HepG2 (cell line): Measurements from ENCODE around the gene GTPBP6. TPM values are rescaled to one million over a fixed set of nuclear protein-coding genes. Genes with fewer than 3 reads are reported as not detected.

Source experiments
- ATAC-seq: fragments of 200-7000 bp; cut with Tn5 transposase; 3 replicates; pipeline ENCODE4 v1.9.1; 2020; ENCODE audit warnings: mild to moderate bottlenecking, moderate library complexity
- BruUV-seq: library from RNA; stranded (reverse); fragments of 400-500 nt; replicated peaks from 2 replicates; lab custom pipeline; 2021; lab: Mats Ljungman, UMichigan
- CTCF ChIA-PET: fragments of 300-600 bp; formaldehyde crosslinking; extraction: SDS; loops from one replicate; lab custom pipeline; 2021; ENCODE audit warnings: low total read pairs, inconsistent platforms, low intra/inter-chr PET ratio; lab: Yijun Ruan, JAX
- POLR2A ChIA-PET: fragments of 350-600 bp; sonication (Branson Sonifier 250); formaldehyde crosslinking; loops from one replicate; lab custom pipeline; 2020; ENCODE audit warnings: antibody characterized with exemption, inconsistent platforms; lab: Yijun Ruan, JAX
- DNase-seq: peaks from one replicate; pipeline ENCODE4 v3.0.0-alpha.2; 2015; ENCODE audit warnings: low spot score
- FAIRE-seq: peaks from 3 replicates; lab custom pipeline; 2011; peaks lifted over from hg19 to GRCh38; lab: Jason Lieb, UNC
- H2AFZ ChIP-seq: one replicate; pipeline ENCODE4 v1.6.1; 2011; ENCODE audit warnings: low read length, inconsistent platforms
- H3K27ac ChIP-seq: fragments of 300-600 bp; 3 replicates; pipeline ENCODE4 v1.8.0; 2011; ENCODE audit warnings: mixed run types, mild to moderate bottlenecking, mixed read lengths, low read length, inconsistent platforms; ENCODE audit not compliant: insufficient read depth; ENCODE audit errors: extremely low read length
- H3K27me3 ChIP-seq, 2 experiments: fragments of 200-600 bp in 1 of 2; 2 replicates in 1 of 2; 3 replicates in 1 of 2; pipeline versions ENCODE4 v1.6.0 to v1.8.0; 2011; ENCODE audit warnings: low read length in 2 of 2, mild to moderate bottlenecking in 2 of 2, moderate library complexity in 2 of 2, inconsistent platforms in 1 of 2; ENCODE audit not compliant: insufficient read depth in 2 of 2, control insufficient read depth in 1 of 2
- H3K36me3 ChIP-seq, 2 experiments: fragments of 200-600 bp in 1 of 2; replicated peaks in 1 of 2; 2 replicates in 1 of 2; 3 replicates in 1 of 2; pipeline versions ENCODE4 v1.5.1 to v1.8.0; 2011; ENCODE audit warnings: low read length in 2 of 2, inconsistent platforms in 1 of 2; ENCODE audit not compliant: insufficient read depth in 2 of 2, control insufficient read depth in 1 of 2
- H3K4me1 ChIP-seq: 2 replicates; pipeline ENCODE4 v1.5.1; 2012; ENCODE audit warnings: low read length, inconsistent platforms; ENCODE audit not compliant: insufficient read depth
- H3K4me2 ChIP-seq: 2 replicates; pipeline ENCODE4 v1.6.0; 2011; ENCODE audit warnings: low read depth, low read length, inconsistent platforms
- H3K4me3 ChIP-seq, 3 experiments: fragments of 200-600 bp in 1 of 3; sonication (generic), shearing (Covaris generic) in 1 of 3; replicated peaks in 1 of 3; 2 replicates each; pipeline ENCODE4 v1.5.1; 2011 to 2016; ENCODE audit warnings: low read length in 3 of 3, inconsistent platforms in 2 of 3, low read depth in 2 of 3, mild to moderate bottlenecking in 2 of 3, control low read depth in 1 of 3, mixed read lengths in 1 of 3; ENCODE audit not compliant: insufficient read depth in 1 of 3
- H3K79me2 ChIP-seq: one replicate; pipeline ENCODE4 v1.6.1; 2011; ENCODE audit warnings: low read length, inconsistent platforms; ENCODE audit not compliant: insufficient read depth
- H3K9ac ChIP-seq: 2 replicates; pipeline ENCODE4 v1.6.0; 2011; ENCODE audit warnings: mild to moderate bottlenecking, low read depth, low read length, inconsistent platforms; ENCODE audit not compliant: insufficient read depth
- H3K9me3 ChIP-seq: 2 replicates; pipeline ENCODE4 v1.5.1; 2012; ENCODE audit warnings: mild to moderate bottlenecking, low read length
- H4K20me1 ChIP-seq: 2 replicates; pipeline ENCODE4 v1.6.0; 2011; ENCODE audit warnings: inconsistent platforms, mild to moderate bottlenecking, low read length, moderate library complexity; ENCODE audit not compliant: insufficient read depth
- AGO2 ChIP-seq: fragments of 200-400 bp; formaldehyde crosslinking; optimal IDR thresholded peaks from 2 replicates; pipeline ENCODE3; 2017; ENCODE audit warnings: mild to moderate bottlenecking, low read depth, low read length, moderate library complexity
- GABPB1 ChIP-seq: IDR thresholded peaks from 2 replicates; pipeline ENCODE4 v1.6.1; 2016; ENCODE audit warnings: mild to moderate bottlenecking, missing genetic modification reagents, moderate library complexity, missing compliant biosample characterization
- GLI4 ChIP-seq: sonication (generic); formaldehyde crosslinking; IDR thresholded peaks from 2 replicates; pipeline ENCODE4 v1.5.1; 2020; ENCODE audit warnings: missing genetic modification reagents, mild to moderate bottlenecking, moderate library complexity, borderline replicate concordance
- KAT7 ChIP-seq: IDR thresholded peaks from 2 replicates; pipeline ENCODE4 v1.6.1; 2018; ENCODE audit warnings: borderline replicate concordance, missing compliant biosample characterization
- PATZ1 ChIP-seq: sonication (generic); formaldehyde crosslinking; IDR thresholded peaks from 2 replicates; pipeline ENCODE4 v1.4.0; 2020; ENCODE audit warnings: missing genetic modification reagents
- POLR2G ChIP-seq: fragments of 200-400 bp; formaldehyde crosslinking; IDR thresholded peaks from 2 replicates; pipeline ENCODE4 v1.6.1; 2018; ENCODE audit warnings: mild to moderate bottlenecking, low read depth, low read length, moderate library complexity
- RBM39 ChIP-seq: fragments of 200-400 bp; formaldehyde crosslinking; IDR thresholded peaks from one replicate; pipeline ENCODE4 v1.6.1; 2018; ENCODE audit warnings: antibody characterized with exemption, mild to moderate bottlenecking, low read depth, low read length; ENCODE audit not compliant: poor library complexity, severe bottlenecking
- SP140L ChIP-seq: sonication (generic); formaldehyde crosslinking; IDR thresholded peaks from 2 replicates; pipeline ENCODE4 v1.4.0; 2020; ENCODE audit warnings: missing genetic modification reagents, borderline replicate concordance
- TCF12 ChIP-seq, 2 experiments: fragments of 450-650 bp in 1 of 2; sonication (generic) in 1 of 2; formaldehyde crosslinking in 1 of 2; IDR thresholded peaks; 2 replicates each; pipeline versions ENCODE4 v1.6.1 to v1.8.0; 2017 to 2022; ENCODE audit warnings: antibody characterized with exemption in 1 of 2, mild to moderate bottlenecking in 1 of 2, missing genetic modification reagents in 1 of 2, moderate library complexity in 1 of 2
- ZNF138 ChIP-seq: sonication (generic); formaldehyde crosslinking; IDR thresholded peaks from 2 replicates; pipeline ENCODE4 v1.5.0; 2020; ENCODE audit warnings: mild to moderate bottlenecking, low read depth, missing genetic modification reagents
- ZNF260 ChIP-seq: sonication (generic); formaldehyde crosslinking; IDR thresholded peaks from 2 replicates; pipeline ENCODE4 v1.4.0; 2020; ENCODE audit warnings: missing genetic modification reagents, low read depth, mild to moderate bottlenecking, borderline replicate concordance
- ZNF317 ChIP-seq: sonication (generic); formaldehyde crosslinking; IDR thresholded peaks from 2 replicates; pipeline ENCODE4 v1.5.0; 2020; ENCODE audit warnings: mild to moderate bottlenecking, missing genetic modification reagents
- ZNF44 ChIP-seq: sonication (generic); formaldehyde crosslinking; IDR thresholded peaks from 2 replicates; pipeline ENCODE4 v1.5.1; 2020; ENCODE audit warnings: mild to moderate bottlenecking, missing genetic modification reagents
- ZNF503 ChIP-seq: sonication (generic); formaldehyde crosslinking; IDR thresholded peaks from 2 replicates; pipeline ENCODE4 v1.4.0; 2020; ENCODE audit warnings: missing genetic modification reagents
- ZNF572 ChIP-seq: sonication (generic); formaldehyde crosslinking; IDR thresholded peaks from 2 replicates; pipeline ENCODE4 v1.5.1; 2020; ENCODE audit warnings: mild to moderate bottlenecking, missing genetic modification reagents
- ZNF589 ChIP-seq: sonication (generic); formaldehyde crosslinking; conservative IDR thresholded peaks from 2 replicates; pipeline ENCODE4 v1.8.0; 2022; ENCODE audit warnings: mild to moderate bottlenecking, moderate library complexity, missing genetic modification reagents
- ZNF704 ChIP-seq: sonication (generic); formaldehyde crosslinking; IDR thresholded peaks from 2 replicates; pipeline ENCODE4 v1.8.1; 2023; ENCODE audit warnings: mild to moderate bottlenecking, inconsistent platforms, moderate library complexity, missing genetic modification reagents, borderline replicate concordance
- WGBS: methylation state at CpG from one replicate; pipeline ENCODE4 v1.1.6; 2017; ENCODE audit warnings: low lambda C conversion rate; 5-methylcytosine and 5-hydroxymethylcytosine counted together
- in situ Hi-C: cut with HindIII; loops from 2 replicates; pipeline ENCODE4 v1.10.0; 2017; ENCODE audit warnings: low pct_unique_long_range_greater_than_20kb; ENCODE audit not compliant: extremely low pct_ligation_motif_present
- intact Hi-C: fragments of 100-400 bp; cut with micrococcal nuclease; formaldehyde crosslinking; loops from one replicate; pipeline ENCODE4 v1.10.0; 2022; ENCODE audit not compliant: unreplicated experiment
- polyA plus RNA-seq, 8 experiments: library from polyadenylated mRNA; depleted of rRNA in 3 of 8; stranded (reverse) in 7 of 8; unstranded in 1 of 8; fragments of >200 nt; fragmentation: Illumina TruSeq in 4 of 8; extraction: Trizol in 4 of 8; gene quantifications; 2 replicates each; pipeline versions ENCODE4 v1.2.1 to v1.2.3, GENCODE V29; 2011 to 2016; ENCODE audit warnings: low read depth in 4 of 8, missing spikeins in 1 of 8, mixed read lengths in 1 of 8; ENCODE audit not compliant: insufficient read depth in 1 of 8
- total RNA-seq, 5 experiments: library from RNA; depleted of rRNA; stranded (reverse); fragments of >200 nt; fragmentation: Illumina TruSeq; extraction: Trizol; gene quantifications; 2 replicates each; pipeline ENCODE4 v1.2.3, GENCODE V29; 2016; ENCODE audit warnings: low read depth in 1 of 5

GTPBP6 gene
- total and polyA plus RNA-seq, 2 of the 13 experiments (the other 11 are each of a cell fraction or from before 2014, with no cell fraction given), result 20.2 to 39.6 TPM

- no peak overlapping the region for H2AFZ ChIP-seq
- peak overlapping the region; percentile 88 for H3K27ac ChIP-seq
- ATAC-seq (peak; percentile 40), FAIRE-seq (no peak), DNase-seq (no peak)
- H3K9me3 ChIP-seq, result no peaks in the 10 kb centered on the region
- peak overlapping the region; percentile 94 for H3K9ac ChIP-seq
- H3K4me3 ChIP-seq, result peak overlapping the region; percentile 91 to 100 (median 99)
- H3K27me3 ChIP-seq, result no peaks in the 10 kb centered on the region; a peak in 1 of 5 replicates
- in situ Hi-C loops (loop anchor here (5.0 kb wide), 1 partner anchor 42 kb away; the partner anchor contains the start of gene GTPBP6), intact Hi-C loops (loop anchor here (5.0 kb wide), 1 partner anchor 42 kb away; the partner anchor contains the start of gene GTPBP6)
- peaks cover 35% of the 10 kb centered on the region for H3K79me2 ChIP-seq
- WGBS, result under 1% methylated on average over 15 of the region's 32 CpGs
- 0 out of 2 replicates have a peak, but pooled peaks cover 2% of the 10 kb centered on the region for H4K20me1 ChIP-seq
- peaks cover 30% of the 10 kb centered on the region for H3K4me1 ChIP-seq
- H3K36me3 ChIP-seq, result no peaks in the 10 kb centered on the region; a peak in 1 of 5 replicates
- peak overlapping the region; percentile 88 for H3K4me2 ChIP-seq
- TSS peak; percentile 77 for BruUV-seq
- CTCF ChIA-PET, result no interaction called here
- POLR2A ChIA-PET, result no interaction called here
- TF ChIP-seq AGO2 (peak; percentile 87), ZNF138 (CRISPR knock-in tag) (0 out of 2 replicates have a peak, but pooled peaks have one; percentile 40), ZNF589 (0 out of 2 replicates have a peak, but pooled peaks have one; percentile 10), ZNF260 (CRISPR knock-in tag) (no peak), KAT7 (CRISPR knock-in tag) (peak; percentile 33; the same call in 1 of the 2 replicates), PATZ1 (CRISPR knock-in tag) (peak; percentile 35; the same call in 1 of the 2 replicates), GABPB1 (CRISPR knock-in tag) (peak; percentile 67; the same call in 1 of the 2 replicates), ZNF704 (CRISPR knock-in tag) (0 out of 2 replicates have a peak, but pooled peaks have one; percentile 31), ZNF317 (CRISPR knock-in tag) (peak; percentile 5; the same call in 1 of the 2 replicates), SP140L (no peak), POLR2G (no peak; the same call in 1 of the 2 replicates), ZNF572 (CRISPR knock-in tag) (0 out of 2 replicates have a peak, but pooled peaks have one; percentile 25), GLI4 (CRISPR knock-in tag) (peak; percentile 72; the same call in 1 of the 2 replicates), ZNF503 (0 out of 2 replicates have a peak, but pooled peaks have one; percentile 7), RBM39 (peak; percentile 22), TCF12 (IDR thresholded peaks at IDR 0.05) (no peak), TCF12 (CRISPR knock-in tag; IDR thresholded peaks at IDR 0.05) (no peak), ZNF44 (CRISPR knock-in tag) (0 out of 2 replicates have a peak, but pooled peaks have one; percentile 10)
These were observed 43.1 kb downstream of the GTPBP6 start for GRCh38 chrX:275476-275966.
